ENCODE results near the gene MGAT4B.

The MGAT4B gene

GRCh38 chr5:179816796-179817469 is 10.3 kb upstream of the MGAT4B start:
- Mint-ChIP-seq H3K27ac (no peak overlapping the region), H3K27me3 (ENCODE audit: low read depth) (no peaks in the 10 kb centered on the region), H3K4me3 (peak overlapping the region; percentile 60 to 83 (median 78)), H3K4me1 (peaks cover 18% of the 10 kb centered on the region), H3K36me3 (ENCODE audit: low read depth) (peaks cover 26% of the 10 kb centered on the region), H3K9me3 (no peaks in the 10 kb centered on the region)
- no peak for TF ChIP-seq CTCF (IDR thresholded peaks at IDR 0.05; ENCODE audit: unreplicated experiment in 3 of 3)

- Mint-ChIP-seq H3K9me3 (no peaks in the 10 kb centered on the region), H3K4me1 (peaks cover 14% of the 10 kb centered on the region), H3K27ac (no peak overlapping the region), H3K27me3 (ENCODE audit: low read depth) (no peaks in the 10 kb centered on the region), H3K36me3 (ENCODE audit: low read depth) (peaks cover 26% of the 10 kb centered on the region), H3K4me3 (peak overlapping the region; percentile 60 to 71 (median 70))
- no peak for TF ChIP-seq CTCF (IDR thresholded peaks at IDR 0.05; ENCODE audit: unreplicated experiment in 3 of 3)
These were observed 9.7 kb upstream of the MGAT4B start for GRCh38 chr5:179816401-179816795.

- Mint-ChIP-seq H3K27me3 (ENCODE audit: low read depth) (no peaks in the 10 kb centered on the region), H3K4me1 (peaks cover 14% of the 10 kb centered on the region), H3K27ac (peak overlapping the region in 1 of 3 experiments; percentile 53), H3K36me3 (ENCODE audit: low read depth) (peaks cover 26% of the 10 kb centered on the region), H3K4me3 (peak overlapping the region; percentile 62 to 87 (median 65)), H3K9me3 (no peaks in the 10 kb centered on the region)
- TF ChIP-seq CTCF (IDR thresholded peaks at IDR 0.05; ENCODE audit: unreplicated experiment in 3 of 3) = no peak
These were observed 9.0 kb upstream of the MGAT4B start for GRCh38 chr5:179815491-179816249.

DNA sequence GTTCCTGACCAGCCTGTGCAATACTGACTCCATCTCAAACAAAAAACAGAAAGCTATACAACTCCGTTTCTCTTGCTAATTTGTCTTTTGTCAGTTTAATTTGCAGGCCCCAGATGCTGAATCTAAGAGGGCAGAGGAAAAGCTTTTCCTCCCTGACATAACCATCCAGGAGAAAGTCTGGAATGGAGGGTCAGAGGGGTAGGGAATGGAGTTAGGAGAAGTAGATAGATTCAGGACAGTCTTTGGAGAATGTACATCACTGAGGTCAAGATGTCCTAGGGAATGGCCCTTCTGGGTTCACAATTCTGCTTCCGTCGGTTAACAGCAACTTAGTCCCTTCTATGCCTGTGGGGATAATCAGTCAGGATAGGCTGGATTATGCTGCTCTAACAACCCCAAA is 7.4 kb upstream of the MGAT4B start:
- Mint-ChIP-seq H3K4me3 (no peak overlapping the region), H3K4me1 (peaks cover 8% of the 10 kb centered on the region), H3K9me3 (no peaks in the 10 kb centered on the region), H3K27me3 (ENCODE audit: low read depth) (no peaks in the 10 kb centered on the region), H3K27ac (no peak overlapping the region), H3K36me3 (ENCODE audit: low read depth) (peaks cover 26% of the 10 kb centered on the region)
- TF ChIP-seq CTCF (IDR thresholded peaks at IDR 0.05; ENCODE audit: unreplicated experiment in 3 of 3) = no peak

DNA sequence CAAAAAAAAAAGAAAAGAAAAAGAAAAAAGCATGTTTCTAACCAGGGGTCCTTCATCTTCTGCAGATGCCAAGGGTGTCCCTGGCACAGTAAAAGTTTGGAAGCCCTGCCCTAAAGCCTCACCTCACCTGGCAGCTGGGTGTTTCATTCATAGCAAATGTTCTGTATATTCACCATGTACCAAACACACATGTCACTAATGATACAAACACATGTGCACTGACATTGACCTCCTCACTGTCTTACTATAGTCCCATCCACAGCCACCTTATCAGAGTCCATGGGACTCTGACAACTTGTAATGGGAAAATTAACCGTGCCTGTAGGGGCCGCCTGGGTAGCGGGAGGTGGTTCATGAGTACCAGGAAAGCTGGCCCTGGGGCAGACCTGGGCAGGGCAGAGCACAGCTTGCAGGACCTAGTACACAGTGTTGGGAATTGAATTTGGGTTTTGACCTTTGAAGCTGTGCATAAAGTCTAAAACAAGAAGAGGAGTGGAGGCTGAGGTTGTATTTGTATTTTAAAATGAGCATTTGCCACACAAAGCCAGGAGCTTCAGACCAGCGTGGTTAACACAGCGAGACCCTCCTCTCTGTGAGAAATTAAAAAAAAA is 6.4 kb upstream of the MGAT4B start:
- peaks cover 4% of the 10 kb centered on the region for H3K4me1 Mint-ChIP-seq
- no peaks in the 10 kb centered on the region for H3K27me3 Mint-ChIP-seq (ENCODE audit: low read depth)
- no peak for TF ChIP-seq CTCF (IDR thresholded peaks at IDR 0.05; ENCODE audit: unreplicated experiment in 3 of 3)
- H3K36me3 Mint-ChIP-seq (ENCODE audit: low read depth) = peaks cover 26% of the 10 kb centered on the region
- H3K27ac Mint-ChIP-seq = no peak overlapping the region
- peak overlapping the region in 2 of 3 experiments; percentile 21 to 29 for H3K4me3 Mint-ChIP-seq
- H3K9me3 Mint-ChIP-seq = no peaks in the 10 kb centered on the region
